Measurements from ENCODE around the gene SNN.

DNA sequence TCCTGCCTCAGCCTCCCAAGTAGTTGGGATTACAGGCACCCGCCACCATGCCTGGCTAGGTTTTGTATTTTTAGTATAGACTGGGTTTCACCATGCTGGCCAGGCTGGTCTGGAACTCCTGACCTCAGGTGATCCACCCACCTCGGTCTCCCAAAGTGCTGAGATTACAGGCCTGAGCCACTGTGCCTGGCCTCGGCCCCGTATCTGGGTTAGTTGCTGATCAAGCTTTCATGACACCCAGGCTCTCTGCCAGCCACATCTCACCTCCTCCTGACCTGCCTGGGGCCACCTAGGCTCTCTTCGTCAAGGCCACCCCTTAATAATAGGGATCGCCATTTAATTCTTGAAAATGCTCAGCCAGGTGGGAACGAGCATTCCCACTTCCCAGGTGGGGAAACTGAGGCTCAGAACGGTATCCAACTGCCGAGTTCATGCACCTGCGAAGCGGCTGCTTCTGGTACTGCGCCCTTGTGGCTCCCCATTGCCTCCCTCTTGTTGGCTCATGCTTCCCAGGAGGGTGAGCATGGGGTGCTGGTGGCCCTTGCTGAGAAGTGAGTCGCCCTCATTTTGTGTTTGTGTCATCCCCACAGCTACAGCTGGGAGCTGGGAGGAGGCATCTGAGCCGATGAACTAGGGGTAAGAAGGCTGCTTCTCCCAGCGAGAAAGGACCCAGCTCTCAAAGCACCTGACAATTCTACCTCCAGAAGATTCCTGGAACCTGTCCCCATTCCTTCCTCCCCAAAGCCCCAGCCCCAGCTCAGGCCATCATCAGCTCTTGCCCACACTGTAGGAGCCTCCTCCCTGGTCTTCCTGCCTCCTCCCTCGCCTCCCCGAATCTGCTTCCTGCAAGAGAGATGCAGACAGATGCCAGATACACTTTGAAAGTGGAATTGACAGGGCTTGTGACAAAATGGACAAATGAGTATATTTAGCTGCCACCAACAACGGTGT is 17.3 kb upstream of the SNN start:
- TF ChIP-seq EZH2phosphoT487 (IDR thresholded peaks at IDR 0.05; ENCODE audit: insufficient read depth, low read depth), result no peak
- TF ChIP-seq EZH2 (IDR thresholded peaks at IDR 0.05; ENCODE audit: insufficient read depth, poor library complexity, severe bottlenecking), result no peak

All from GM23248 (cell line).